Testis (tissue), 2 donors: ENCODE data around the gene ZIM2.

ENCODE experiments used
- CTCF ChIP-seq, 3 experiments: fragments of 450-650 bp in 2 of 3; fragments of 200-600 bp in 1 of 3; sonication (generic) in 1 of 3; IDR thresholded peaks; one replicate each; pipeline ENCODE4 v1.5.1; 2016 to 2019; ENCODE audit warnings: antibody characterized with exemption in 3 of 3, mild to moderate bottlenecking in 2 of 3, moderate library complexity in 1 of 3
- POLR2A ChIP-seq: fragments of 450-650 bp; IDR thresholded peaks from one replicate; pipeline ENCODE4 v1.6.1; 2017; ENCODE audit warnings: antibody characterized with exemption, mild to moderate bottlenecking, moderate library complexity

GRCh38 chr19:56884441-56884840 is 43.9 kb upstream of the ZIM2 start:
- TF ChIP-seq CTCF (IDR thresholded peaks at IDR 0.05) (no peak), POLR2A (no peak)
